Neural progenitor cell (in vitro differentiated cells): ENCODE measurements around the gene PCSK9. TPM values are rescaled to one million over a fixed set of nuclear protein-coding genes. Genes with fewer than 3 reads are reported as not detected.

Source experiments
- DNase-seq: peaks from one replicate; pipeline ENCODE4 v3.0.0-alpha.2; 2016; ENCODE audit warnings: low spot score
- H2AFZ ChIP-seq: fragments of 200-600 bp; sonication (generic); replicated peaks from 2 replicates; pipeline ENCODE4 v1.6.1; 2016; ENCODE audit warnings: antibody characterized with exemption
- H3F3A ChIP-seq: fragments of 200-600 bp; sonication (generic); 2 replicates; pipeline ENCODE4 v1.6.1; 2016; ENCODE audit warnings: antibody characterized with exemption, low read depth
- H3K27ac ChIP-seq: fragments of 200-600 bp; sonication (generic); 2 replicates; pipeline ENCODE4 v1.5.1; 2016; ENCODE audit warnings: mild to moderate bottlenecking
- H3K27me3 ChIP-seq: fragments of 200-600 bp; sonication (generic); 2 replicates; pipeline ENCODE4 v1.6.1; 2016; ENCODE audit warnings: mild to moderate bottlenecking, moderate library complexity
- H3K36me3 ChIP-seq: fragments of 200-600 bp; sonication (generic); 2 replicates; pipeline ENCODE4 v1.5.1; 2016
- H3K4me1 ChIP-seq: fragments of 200-600 bp; sonication (generic); 2 replicates; pipeline ENCODE4 v1.6.1; 2016; ENCODE audit warnings: mixed run types
- H3K4me2 ChIP-seq: fragments of 200-600 bp; sonication (generic); 2 replicates; pipeline ENCODE4 v1.6.1; 2016
- H3K4me3 ChIP-seq: fragments of 200-600 bp; sonication (generic); 2 replicates; pipeline ENCODE4 v1.5.1; 2016
- H3K79me2 ChIP-seq: fragments of 200-600 bp; sonication (generic); 2 replicates; pipeline ENCODE4 v1.6.1; 2016; ENCODE audit warnings: low read depth
- H3K9ac ChIP-seq: fragments of 200-600 bp; sonication (generic); 2 replicates; pipeline ENCODE4 v1.6.1; 2016
- H3K9me3 ChIP-seq: fragments of 200-600 bp; sonication (generic); 2 replicates; pipeline ENCODE4 v1.5.1; 2016; ENCODE audit warnings: low read depth
- H4K20me1 ChIP-seq: fragments of 200-600 bp; sonication (generic); 2 replicates; pipeline ENCODE4 v1.6.1; 2016; ENCODE audit warnings: low read depth
- H3K27ac Mint-ChIP-seq: 3 replicates; pipeline ENCODE4 v1.8.0; 2021; ENCODE audit warnings: mixed read lengths
- H3K27me3 Mint-ChIP-seq: 2 replicates; pipeline ENCODE4 v1.8.0; 2022; ENCODE audit warnings: low read depth, mild to moderate bottlenecking, inconsistent platforms, moderate library complexity, mixed read lengths; ENCODE audit not compliant: insufficient read depth
- H3K36me3 Mint-ChIP-seq: 3 replicates; pipeline ENCODE4 v1.8.0; 2021; ENCODE audit warnings: mixed read lengths
- H3K4me1 Mint-ChIP-seq: 3 replicates; pipeline ENCODE4 v1.8.0; 2021; ENCODE audit warnings: mixed read lengths
- H3K4me3 Mint-ChIP-seq: 3 replicates; pipeline ENCODE4 v1.8.0; 2021; ENCODE audit warnings: mild to moderate bottlenecking, moderate library complexity, mixed read lengths
- H3K9me3 Mint-ChIP-seq: 3 replicates; pipeline ENCODE4 v1.8.0; 2020; ENCODE audit warnings: mixed read lengths
- CTCF ChIP-seq: fragments of 200-600 bp; sonication (generic); IDR thresholded peaks from 2 replicates; pipeline ENCODE4 v1.5.1; 2017; ENCODE audit warnings: antibody characterized with exemption, mild to moderate bottlenecking
- EZH2 ChIP-seq: fragments of 200-600 bp; sonication (generic); IDR thresholded peaks from 2 replicates; pipeline ENCODE4 v1.6.1; 2017; ENCODE audit warnings: antibody characterized with exemption, mild to moderate bottlenecking, moderate library complexity
- EZH2phosphoT487 ChIP-seq: fragments of 200-600 bp; sonication (generic); IDR thresholded peaks from 2 replicates; pipeline ENCODE4 v1.6.1; 2017; ENCODE audit warnings: antibody characterized with exemption
- total RNA-seq: library from RNA; depleted of rRNA; stranded (reverse); fragments of >200 nt; gene quantifications from 2 replicates; pipeline ENCODE4 v1.2.3, GENCODE V29; 2015; ENCODE audit warnings: low replicate concordance

The PCSK9 gene
- total RNA-seq, 1 donor from 2014 or later = 4.5 TPM

- Histone ChIP-seq H3K4me1 (no peaks in the 10 kb centered on the region), H3F3A (peaks cover 18% of the 10 kb centered on the region), H3K27me3 (no peaks in the 10 kb centered on the region), H3K36me3 (peaks cover 25% of the 10 kb centered on the region), H3K9me3 (no peaks in the 10 kb centered on the region), H3K4me3 (no peak overlapping the region), H3K27ac (no peak overlapping the region), H3K4me2 (no peak overlapping the region), H3K79me2 (no peaks in the 10 kb centered on the region), H3K9ac (no peak overlapping the region), H4K20me1 (no peaks in the 10 kb centered on the region), H2AFZ (no peak overlapping the region)
- H3K27ac Mint-ChIP-seq = no peak overlapping the region
- no peak overlapping the region for H3K4me3 Mint-ChIP-seq
- TF ChIP-seq EZH2 (no peak), CTCF (no peak), EZH2phosphoT487 (no peak)
- H3K36me3 Mint-ChIP-seq = peaks cover 28% of the 10 kb centered on the region
- H3K27me3 Mint-ChIP-seq = no peaks in the 10 kb centered on the region
- no peaks in the 10 kb centered on the region for H3K9me3 Mint-ChIP-seq
- H3K4me1 Mint-ChIP-seq = no peaks in the 10 kb centered on the region
- no peak for DNase-seq
Observed at GRCh38 chr1:55076356-55076755, 37.0 kb downstream of the PCSK9 start.

GRCh38 chr1:55078470-55078869 is 39.1 kb downstream of the PCSK9 start:
- no peaks in the 10 kb centered on the region for H3K27me3 Mint-ChIP-seq
- H3K4me3 Mint-ChIP-seq = no peak overlapping the region

GRCh38 chr1:55079651-55080050 is 40.3 kb downstream of the PCSK9 start:
- Histone ChIP-seq H3K4me3 (no peak overlapping the region), H2AFZ (no peak overlapping the region), H3K27ac (no peak overlapping the region), H4K20me1 (no peaks in the 10 kb centered on the region), H3K36me3 (peaks cover 22% of the 10 kb centered on the region), H3K79me2 (no peaks in the 10 kb centered on the region), H3K9ac (no peak overlapping the region), H3K27me3 (no peaks in the 10 kb centered on the region), H3K4me2 (no peak overlapping the region), H3K4me1 (no peaks in the 10 kb centered on the region), H3K9me3 (no peaks in the 10 kb centered on the region), H3F3A (no peaks in the 10 kb centered on the region)
- Mint-ChIP-seq H3K9me3 (no peaks in the 10 kb centered on the region), H3K27ac (no peak overlapping the region), H3K27me3 (no peaks in the 10 kb centered on the region), H3K4me1 (no peaks in the 10 kb centered on the region), H3K4me3 (no peak overlapping the region), H3K36me3 (peaks cover 18% of the 10 kb centered on the region)
- TF ChIP-seq EZH2 (no peak), EZH2phosphoT487 (no peak), CTCF (no peak)
- DNase-seq = no peak

More at GRCh38 chr1:55078470-55078869, 39.1 kb downstream of the PCSK9 start:
- Histone ChIP-seq H3K27me3 (no peaks in the 10 kb centered on the region), H3K4me2 (no peak overlapping the region), H3K27ac (no peak overlapping the region), H3K4me3 (no peak overlapping the region), H3K9me3 (no peaks in the 10 kb centered on the region), H2AFZ (no peak overlapping the region), H3K79me2 (no peaks in the 10 kb centered on the region), H4K20me1 (no peaks in the 10 kb centered on the region), H3K36me3 (peaks cover 20% of the 10 kb centered on the region), H3F3A (no peaks in the 10 kb centered on the region), H3K4me1 (no peaks in the 10 kb centered on the region), H3K9ac (no peak overlapping the region)
- Mint-ChIP-seq H3K36me3 (peaks cover 19% of the 10 kb centered on the region), H3K27ac (no peak overlapping the region), H3K4me1 (no peaks in the 10 kb centered on the region), H3K9me3 (no peaks in the 10 kb centered on the region)
- no peak for TF ChIP-seq EZH2phosphoT487
- TF ChIP-seq EZH2 = no peak
- no peak for TF ChIP-seq CTCF
- no peak for DNase-seq
